BLaER1 (cell line): ENCODE data around the gene SHB.
A peak's percentile ranks its signal among the peaks of the same experiment; 100 is the strongest.

ENCODE experiments used
- H3K27ac ChIP-seq: shearing (Covaris generic); formaldehyde crosslinking; 2 replicates; pipeline ENCODE4 v1.8.1; 2022
- H3K27me3 ChIP-seq: shearing (Covaris generic); formaldehyde crosslinking; 2 replicates; pipeline ENCODE4 v1.8.1; 2022
- H3K36me3 ChIP-seq: shearing (Covaris generic); formaldehyde crosslinking; 2 replicates; pipeline ENCODE4 v1.8.1; 2022
- H3K4me1 ChIP-seq: shearing (Covaris generic); formaldehyde crosslinking; 2 replicates; pipeline ENCODE4 v1.8.1; 2022
- H3K4me2 ChIP-seq: shearing (Covaris generic); formaldehyde crosslinking; 2 replicates; pipeline ENCODE4 v1.8.1; 2022
- H3K4me3 ChIP-seq: shearing (Covaris generic); formaldehyde crosslinking; 2 replicates; pipeline ENCODE4 v1.8.1; 2022
- H3K9ac ChIP-seq: shearing (Covaris generic); formaldehyde crosslinking; 2 replicates; pipeline ENCODE4 v1.8.1; 2022
- H3K9me3 ChIP-seq: shearing (Covaris generic); formaldehyde crosslinking; 2 replicates; pipeline ENCODE4 v1.8.1; 2022
- H4K20me1 ChIP-seq: shearing (Covaris generic); formaldehyde crosslinking; 2 replicates; pipeline ENCODE4 v1.8.1; 2022
- Cebpa-rat ChIP-seq: shearing (Covaris generic); IDR thresholded peaks from 2 replicates; pipeline ENCODE4 v1.8.1; 2022

SHB gene

GRCh38 chr9:37927601-37928551 is 141.2 kb downstream of the SHB start:
- no peak overlapping the region for H3K4me3 ChIP-seq
- H3K4me1 ChIP-seq, result peaks cover 41% of the 10 kb centered on the region
- no peak for TF ChIP-seq Cebpa-rat
- peak overlapping the region; percentile 74 for H3K4me2 ChIP-seq
- peaks cover 9% of the 10 kb centered on the region for H3K9me3 ChIP-seq
- H3K36me3 ChIP-seq, result no peaks in the 10 kb centered on the region
- H3K9ac ChIP-seq, result no peak overlapping the region
- no peaks in the 10 kb centered on the region for H4K20me1 ChIP-seq
- peak overlapping the region; percentile 10; the same call in 1 of the 2 replicates for H3K27ac ChIP-seq
- H3K27me3 ChIP-seq, result no peaks in the 10 kb centered on the region

GRCh38 chr9:37927132-37927531 is 141.9 kb downstream of the SHB start:
- H3K27ac ChIP-seq, result peak overlapping the region; percentile 10; the same call in 1 of the 2 replicates
- H3K9me3 ChIP-seq, result peaks cover 9% of the 10 kb centered on the region
- peaks cover 41% of the 10 kb centered on the region for H3K4me1 ChIP-seq

GRCh38 chr9:37926737-37927118 is 142.3 kb downstream of the SHB start:
- no peak for TF ChIP-seq Cebpa-rat
- Histone ChIP-seq H3K4me2 (peak overlapping the region; percentile 74), H3K9me3 (peaks cover 9% of the 10 kb centered on the region), H3K4me1 (peaks cover 41% of the 10 kb centered on the region), H3K9ac (no peak overlapping the region), H3K27me3 (no peaks in the 10 kb centered on the region), H3K27ac (peak overlapping the region; percentile 10; the same call in 1 of the 2 replicates), H3K36me3 (no peaks in the 10 kb centered on the region), H3K4me3 (no peak overlapping the region), H4K20me1 (no peaks in the 10 kb centered on the region)

More at GRCh38 chr9:37927132-37927531, 141.9 kb downstream of the SHB start:
- no peak overlapping the region for H3K4me3 ChIP-seq
- no peak for TF ChIP-seq Cebpa-rat
- H3K36me3 ChIP-seq, result no peaks in the 10 kb centered on the region
- peak overlapping the region; percentile 74 for H3K4me2 ChIP-seq
- H3K9ac ChIP-seq, result no peak overlapping the region
- no peaks in the 10 kb centered on the region for H4K20me1 ChIP-seq
- H3K27me3 ChIP-seq, result no peaks in the 10 kb centered on the region

GRCh38 chr9:37925786-37926736 is 143.0 kb downstream of the SHB start:
- H3K4me2 ChIP-seq, result peak overlapping the region; percentile 74; the same call in 1 of the 2 replicates
- no peak for TF ChIP-seq Cebpa-rat
- H3K9ac ChIP-seq, result no peak overlapping the region

GRCh38 chr9:37925006-37925405 is 144.0 kb downstream of the SHB start:
- no peaks in the 10 kb centered on the region for H3K27me3 ChIP-seq
- no peak for TF ChIP-seq Cebpa-rat
- H3K9me3 ChIP-seq, result no peaks in the 10 kb centered on the region
- peaks cover 41% of the 10 kb centered on the region for H3K4me1 ChIP-seq
- H3K4me3 ChIP-seq, result no peak overlapping the region
- H4K20me1 ChIP-seq, result no peaks in the 10 kb centered on the region
- no peak overlapping the region for H3K4me2 ChIP-seq
- H3K9ac ChIP-seq, result no peak overlapping the region
- H3K27ac ChIP-seq, result no peak overlapping the region
- no peaks in the 10 kb centered on the region for H3K36me3 ChIP-seq

More at GRCh38 chr9:37925786-37926736, 143.0 kb downstream of the SHB start:
- Histone ChIP-seq H3K9me3 (peaks cover 8% of the 10 kb centered on the region), H3K4me3 (no peak overlapping the region), H4K20me1 (no peaks in the 10 kb centered on the region), H3K36me3 (no peaks in the 10 kb centered on the region), H3K27me3 (no peaks in the 10 kb centered on the region), H3K27ac (peak overlapping the region; percentile 10; the same call in 1 of the 2 replicates), H3K4me1 (peaks cover 41% of the 10 kb centered on the region)

GRCh38 chr9:37924538-37924937 is 144.5 kb downstream of the SHB start:
- Histone ChIP-seq H3K4me1 (peaks cover 36% of the 10 kb centered on the region), H3K4me2 (no peak overlapping the region), H3K9me3 (no peaks in the 10 kb centered on the region), H3K9ac (no peak overlapping the region), H3K4me3 (no peak overlapping the region), H3K27ac (no peak overlapping the region), H3K27me3 (no peaks in the 10 kb centered on the region), H4K20me1 (no peaks in the 10 kb centered on the region), H3K36me3 (no peaks in the 10 kb centered on the region)
- no peak for TF ChIP-seq Cebpa-rat

GRCh38 chr9:37923796-37924427 is 145.1 kb downstream of the SHB start:
- Histone ChIP-seq H3K4me2 (no peak overlapping the region), H3K4me1 (peaks cover 30% of the 10 kb centered on the region), H4K20me1 (no peaks in the 10 kb centered on the region), H3K4me3 (no peak overlapping the region), H3K9ac (no peak overlapping the region), H3K27me3 (no peaks in the 10 kb centered on the region), H3K9me3 (no peaks in the 10 kb centered on the region), H3K27ac (no peak overlapping the region), H3K36me3 (no peaks in the 10 kb centered on the region)
- no peak for TF ChIP-seq Cebpa-rat

GRCh38 chr9:37923118-37923795 is 145.8 kb downstream of the SHB start:
- peaks cover 23% of the 10 kb centered on the region for H3K4me1 ChIP-seq
- H3K36me3 ChIP-seq, result no peaks in the 10 kb centered on the region
- H3K27ac ChIP-seq, result no peak overlapping the region

More at GRCh38 chr9:37923118-37923795, 145.8 kb downstream of the SHB start:
- H4K20me1 ChIP-seq, result no peaks in the 10 kb centered on the region
- no peak for TF ChIP-seq Cebpa-rat
- H3K27me3 ChIP-seq, result no peaks in the 10 kb centered on the region
- H3K9ac ChIP-seq, result no peak overlapping the region
- H3K9me3 ChIP-seq, result no peaks in the 10 kb centered on the region
- H3K4me2 ChIP-seq, result no peak overlapping the region
- H3K4me3 ChIP-seq, result no peak overlapping the region
